WERI-Rb-1 (cell line): Measurements from ENCODE around the gene FBLN1.

Experiments
- DNase-seq: peaks from one replicate; pipeline ENCODE4 v3.0.0-alpha.2; 2020
- H3K27ac ChIP-seq: fragments of 250-450 bp; sonication (Bioruptor Pico); 2 replicates; pipeline ENCODE4 v1.5.1; 2020; ENCODE audit warnings: mild to moderate bottlenecking, moderate library complexity
- H3K27me3 ChIP-seq: fragments of 250-450 bp; sonication (Bioruptor Pico); 2 replicates; pipeline ENCODE4 v1.5.1; 2021; ENCODE audit warnings: mild to moderate bottlenecking, low read depth, moderate library complexity; ENCODE audit not compliant: insufficient read depth, severe bottlenecking
- H3K36me3 ChIP-seq: fragments of 250-450 bp; sonication (Bioruptor Pico); 2 replicates; pipeline ENCODE4 v1.5.1; 2020; ENCODE audit warnings: mild to moderate bottlenecking, moderate library complexity
- H3K4me3 ChIP-seq: 2 replicates; pipeline ENCODE4 v1.5.1; 2011; ENCODE audit warnings: low read depth, mild to moderate bottlenecking, control low read depth, low read length
- H3K9me3 ChIP-seq: fragments of 250-450 bp; sonication (Bioruptor Pico); 2 replicates; pipeline ENCODE4 v1.5.1; 2021; ENCODE audit warnings: mild to moderate bottlenecking, moderate library complexity; ENCODE audit not compliant: severe bottlenecking
- TF ChIP-seq, protein P1 (sequence below): IDR thresholded peaks from 2 replicates; pipeline ENCODE4 v1.5.1; 2011; ENCODE audit warnings: low read depth, mild to moderate bottlenecking, control low read depth, inconsistent platforms, low read length

FBLN1 gene

DNA sequence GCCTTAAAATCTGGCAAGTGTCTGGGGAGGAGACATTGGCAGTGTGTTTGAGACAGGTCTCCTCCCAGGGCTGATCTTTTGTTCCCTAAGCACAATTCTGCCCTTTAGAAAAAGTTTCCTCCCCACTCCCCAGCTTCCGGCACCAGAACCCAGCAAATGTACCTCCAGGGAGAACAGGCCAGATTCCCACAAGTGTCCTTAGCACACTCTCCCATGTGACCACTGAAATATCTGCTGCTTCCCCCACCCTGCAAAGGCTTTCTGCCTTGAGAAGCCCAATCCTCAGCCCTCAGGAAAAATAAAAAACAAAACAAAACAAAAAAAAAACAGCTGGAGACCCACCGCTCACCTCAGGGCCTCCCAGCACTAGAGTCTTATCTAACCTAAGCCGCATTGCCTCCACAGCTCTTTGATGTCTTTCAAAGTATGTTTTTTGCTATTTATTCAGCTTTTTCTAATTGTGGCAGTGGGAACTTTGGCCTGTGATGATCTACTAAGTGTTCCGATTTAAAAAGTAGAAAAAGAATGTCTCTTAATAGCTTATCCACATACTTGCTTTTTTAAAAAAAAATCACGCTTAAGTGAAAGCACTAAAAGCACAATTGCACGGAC, 29.0 kb upstream of the FBLN1 start:
- no peaks in the 10 kb centered on the region for H3K36me3 ChIP-seq
- no peak overlapping the region for H3K4me3 ChIP-seq
- TF ChIP-seq, protein P1, sequence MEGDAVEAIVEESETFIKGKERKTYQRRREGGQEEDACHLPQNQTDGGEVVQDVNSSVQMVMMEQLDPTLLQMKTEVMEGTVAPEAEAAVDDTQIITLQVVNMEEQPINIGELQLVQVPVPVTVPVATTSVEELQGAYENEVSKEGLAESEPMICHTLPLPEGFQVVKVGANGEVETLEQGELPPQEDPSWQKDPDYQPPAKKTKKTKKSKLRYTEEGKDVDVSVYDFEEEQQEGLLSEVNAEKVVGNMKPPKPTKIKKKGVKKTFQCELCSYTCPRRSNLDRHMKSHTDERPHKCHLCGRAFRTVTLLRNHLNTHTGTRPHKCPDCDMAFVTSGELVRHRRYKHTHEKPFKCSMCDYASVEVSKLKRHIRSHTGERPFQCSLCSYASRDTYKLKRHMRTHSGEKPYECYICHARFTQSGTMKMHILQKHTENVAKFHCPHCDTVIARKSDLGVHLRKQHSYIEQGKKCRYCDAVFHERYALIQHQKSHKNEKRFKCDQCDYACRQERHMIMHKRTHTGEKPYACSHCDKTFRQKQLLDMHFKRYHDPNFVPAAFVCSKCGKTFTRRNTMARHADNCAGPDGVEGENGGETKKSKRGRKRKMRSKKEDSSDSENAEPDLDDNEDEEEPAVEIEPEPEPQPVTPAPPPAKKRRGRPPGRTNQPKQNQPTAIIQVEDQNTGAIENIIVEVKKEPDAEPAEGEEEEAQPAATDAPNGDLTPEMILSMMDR: no peak
- DNase-seq: no peak
- H3K27me3 ChIP-seq: no peaks in the 10 kb centered on the region
- no peak overlapping the region for H3K27ac ChIP-seq
- H3K9me3 ChIP-seq: no peaks in the 10 kb centered on the region

DNA sequence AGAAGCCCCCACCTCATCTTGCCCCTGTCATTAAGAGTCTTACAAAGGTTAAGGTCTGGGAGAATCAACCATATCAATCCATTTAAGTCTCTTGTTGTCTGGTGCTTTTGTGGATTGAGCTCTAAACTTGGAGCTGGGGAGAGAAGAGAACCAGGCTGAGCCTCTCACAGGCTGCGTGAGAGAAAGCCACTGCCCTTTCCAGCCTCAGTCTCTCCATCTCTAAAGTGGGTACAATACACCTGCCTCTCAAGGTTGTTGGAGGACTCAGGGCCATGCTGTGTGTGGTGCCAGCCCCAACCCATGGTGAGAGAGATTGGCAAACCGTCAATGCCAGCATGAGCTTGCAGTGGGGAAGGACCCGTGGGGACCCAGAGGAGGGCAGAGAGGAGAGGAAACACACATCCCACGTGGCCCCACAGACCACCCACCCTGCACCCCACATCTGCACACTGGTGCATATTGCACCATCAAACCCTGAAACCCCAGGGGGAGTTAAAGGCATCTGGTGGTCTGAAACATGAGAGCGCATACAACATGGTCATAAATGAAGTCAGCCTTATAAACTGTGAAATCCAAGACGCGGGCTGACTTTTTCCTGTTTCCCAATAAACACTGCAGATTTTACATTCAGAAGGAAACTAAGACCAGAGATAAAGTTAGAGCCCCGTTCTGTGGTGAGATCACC, 27.5 kb upstream of the FBLN1 start:
- H3K4me3 ChIP-seq: no peak overlapping the region
- H3K9me3 ChIP-seq: no peaks in the 10 kb centered on the region
- TF ChIP-seq, protein P1: no peak
- H3K36me3 ChIP-seq: no peaks in the 10 kb centered on the region
- no peaks in the 10 kb centered on the region for H3K27me3 ChIP-seq
- no peak for DNase-seq
- no peak overlapping the region for H3K27ac ChIP-seq

DNA sequence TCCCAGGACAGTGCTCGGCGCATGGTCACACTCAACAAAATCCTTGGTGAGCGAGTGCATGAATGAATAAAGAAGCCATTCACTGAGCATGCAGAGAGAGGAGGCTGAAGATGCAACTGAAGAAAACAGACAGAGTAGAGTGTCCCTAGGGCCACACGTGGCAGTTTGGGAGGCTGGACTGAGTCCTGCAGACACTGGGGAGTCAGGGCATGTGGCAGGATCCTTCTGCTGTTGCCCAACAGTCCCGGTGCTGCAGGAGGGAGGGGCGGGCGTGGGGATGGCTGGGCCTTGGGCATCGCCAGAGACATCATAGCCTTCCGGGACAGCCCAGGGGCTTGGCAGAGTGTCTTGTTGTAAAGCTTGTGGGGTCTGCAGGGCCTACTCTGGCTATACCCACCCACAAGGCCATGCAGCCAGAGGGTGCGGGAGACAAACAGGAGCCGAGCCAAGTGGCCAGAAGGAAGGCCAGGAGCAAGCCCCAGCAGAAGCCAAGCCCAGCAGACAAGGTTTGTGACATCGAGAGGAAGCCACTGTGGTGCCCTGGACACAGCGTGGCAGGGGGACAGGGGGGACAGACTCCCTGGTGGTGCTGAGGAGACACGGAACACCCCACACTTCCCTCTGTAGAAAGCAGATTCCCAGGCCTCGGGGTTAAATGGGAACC, 26.7 kb upstream of the FBLN1 start:
- H3K9me3 ChIP-seq: no peaks in the 10 kb centered on the region
- H3K27me3 ChIP-seq: no peaks in the 10 kb centered on the region
- TF ChIP-seq, protein P1: no peak
- no peaks in the 10 kb centered on the region for H3K36me3 ChIP-seq
- DNase-seq: no peak
- H3K27ac ChIP-seq: no peak overlapping the region
- no peak overlapping the region for H3K4me3 ChIP-seq

GRCh38 chr22:45476814-45477213, 25.9 kb upstream of the FBLN1 start:
- no peaks in the 10 kb centered on the region for H3K36me3 ChIP-seq
- H3K27ac ChIP-seq: no peak overlapping the region

GRCh38 chr22:45477366-45478107, 25.1 kb upstream of the FBLN1 start:
- H3K27ac ChIP-seq: no peak overlapping the region
- no peak for DNase-seq
- no peaks in the 10 kb centered on the region for H3K27me3 ChIP-seq
- no peaks in the 10 kb centered on the region for H3K36me3 ChIP-seq
- H3K4me3 ChIP-seq: no peak overlapping the region
- TF ChIP-seq, protein P1: no peak
- H3K9me3 ChIP-seq: no peaks in the 10 kb centered on the region

More at GRCh38 chr22:45476814-45477213, 25.9 kb upstream of the FBLN1 start:
- no peak overlapping the region for H3K4me3 ChIP-seq
- DNase-seq: no peak
- H3K9me3 ChIP-seq: no peaks in the 10 kb centered on the region
- no peaks in the 10 kb centered on the region for H3K27me3 ChIP-seq
- TF ChIP-seq, protein P1: no peak
